Transverse colon (tissue), 4 donors: ENCODE measurements around the gene MED10. TPM values are rescaled to one million over a fixed set of nuclear protein-coding genes. Genes with fewer than 3 reads are reported as not detected.
A peak's percentile ranks its signal among the peaks of the same experiment; 100 is the strongest.

Source experiments
- DNase-seq: peaks from one replicate; pipeline ENCODE4 v3.0.0-alpha.2; 2019
- H3K27ac ChIP-seq, 4 donors: fragments of 200-600 bp; sonication (generic); 2 replicates each; pipeline ENCODE4 v1.5.1; 2016 to 2018; ENCODE audit warnings: inconsistent platforms in 4 of 4
- H3K27me3 ChIP-seq: fragments of 200-600 bp; sonication (generic); 2 replicates; pipeline ENCODE4 v1.5.1; 2017; ENCODE audit warnings: inconsistent platforms
- H3K36me3 ChIP-seq, 4 donors: fragments of 200-600 bp; sonication (generic); 2 replicates each; pipeline ENCODE4 v1.5.1; 2017 to 2019; ENCODE audit warnings: inconsistent platforms in 4 of 4
- H3K4me1 ChIP-seq, 4 donors: fragments of 200-600 bp; sonication (generic); 2 replicates each; pipeline ENCODE4 v1.5.1; 2017 to 2020; ENCODE audit warnings: inconsistent platforms in 4 of 4
- H3K4me3 ChIP-seq, 4 donors: fragments of 200-600 bp; sonication (generic); 1 replicate in 1 of 4; 2 replicates in 3 of 4; pipeline versions ENCODE4 v1.5.1 to v1.6.1; 2017 to 2019; ENCODE audit warnings: inconsistent platforms in 4 of 4
- H3K9me3 ChIP-seq, 2 donors: fragments of 200-600 bp; sonication (generic); 2 replicates each; pipeline ENCODE4 v1.5.1; 2017 to 2019; ENCODE audit warnings: inconsistent platforms in 2 of 2
- CTCF ChIP-seq, 5 experiments: fragments of 200-600 bp in 3 of 5; fragments of 450-650 bp in 2 of 5; sonication (generic) in 3 of 5; IDR thresholded peaks; 1 replicate in 2 of 5; 2 replicates in 3 of 5; pipeline ENCODE4 v1.5.1; 2016 to 2017; ENCODE audit warnings: antibody characterized with exemption in 5 of 5, inconsistent platforms in 3 of 5, mild to moderate bottlenecking in 2 of 5, moderate library complexity in 1 of 5
- EP300 ChIP-seq: sonication (generic); formaldehyde crosslinking; IDR thresholded peaks from one replicate; pipeline ENCODE4 v1.6.1; 2017; ENCODE audit warnings: antibody characterized with exemption, low read depth
- POLR2A ChIP-seq: fragments of 450-650 bp; IDR thresholded peaks from one replicate; pipeline ENCODE4 v1.6.1; 2016; ENCODE audit warnings: antibody characterized with exemption, mild to moderate bottlenecking, moderate library complexity
- POLR2AphosphoS5 ChIP-seq, 3 donors: sonication (generic); formaldehyde crosslinking; IDR thresholded peaks; one replicate each; pipeline ENCODE4 v1.6.1; 2016; ENCODE audit warnings: antibody characterized with exemption in 3 of 3
- WGBS, 2 donors: methylation state at CpG; one replicate each; pipeline ENCODE4 v1.1.5; 2018; ENCODE audit warnings: low coverage in 1 of 2; 5-methylcytosine and 5-hydroxymethylcytosine counted together
- in situ Hi-C, 4 donors: fragments of 200-750 bp; cut with MboI; loops; one replicate each; pipeline versions ENCODE4 v1.15.0 to v1.15.1; 2017; ENCODE audit warnings: low sequenced_read_pairs in 3 of 4, low pct_ligation_motif_present in 1 of 4, low pct_unique_long_range_greater_than_20kb in 1 of 4
- intact Hi-C: fragments of 100-400 bp; cut with DNase I; formaldehyde crosslinking; loops from one replicate; pipeline ENCODE4 v1.15.1; 2023; ENCODE audit warnings: low total_unique reads
- total RNA-seq, 4 donors: library from RNA; depleted of rRNA; stranded (reverse); fragments of >200 nt; gene quantifications; one replicate each; pipeline ENCODE4 v1.1.0, GENCODE V29; 2016

Gene MED10, protein sequence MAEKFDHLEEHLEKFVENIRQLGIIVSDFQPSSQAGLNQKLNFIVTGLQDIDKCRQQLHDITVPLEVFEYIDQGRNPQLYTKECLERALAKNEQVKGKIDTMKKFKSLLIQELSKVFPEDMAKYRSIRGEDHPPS
- total RNA-seq = 10 to 100 TPM in 3 of 4 donors, 1 to 10 TPM in 1; 9.4 to 25.1 (median 19.6) TPM

- DNase-seq = peak; percentile 96
- H3K9me3 ChIP-seq = no peaks in the 10 kb centered on the region
- 0% methylated on average over 59 of the region's 60 CpGs; no CpG with 5 or more reads in 1 of the 2 donors for WGBS, 2 donors
- intact Hi-C loops (loop anchor here (5.0 kb wide), 1 partner anchor 886 kb away; no protein-coding TSS in a partner anchor), in situ Hi-C loops (no loop called here)
- peak within 1 kb of the TSS; percentile 72 to 99 (median 93) for H3K4me3 ChIP-seq
- H3K4me1 ChIP-seq = peaks cover 9 to 24% (median 18%) of the 10 kb centered on the region in 4 donors
- peak within 1 kb of the TSS; percentile 88 to 94 (median 90) for H3K27ac ChIP-seq
- peaks cover 0 to 35% (median 14%) of the 10 kb centered on the region in 4 donors for H3K36me3 ChIP-seq
- TF ChIP-seq POLR2A = peak; percentile 81
- TF ChIP-seq EP300 = no peak
- peak; percentile 64 to 92 (median 85) for TF ChIP-seq POLR2AphosphoS5 (IDR thresholded peaks at IDR 0.05)
- TF ChIP-seq CTCF (IDR thresholded peaks at IDR 0.05) = no peak
- H3K27me3 ChIP-seq = no peaks in the 10 kb centered on the region
These were observed at the start of gene MED10 for GRCh38 chr5:6377905-6378765. Gene MED10, minus strand, starts transcription at chr5:6378547. Its CDS starts 64 bp downstream, at chr5:6378483.

DNA sequence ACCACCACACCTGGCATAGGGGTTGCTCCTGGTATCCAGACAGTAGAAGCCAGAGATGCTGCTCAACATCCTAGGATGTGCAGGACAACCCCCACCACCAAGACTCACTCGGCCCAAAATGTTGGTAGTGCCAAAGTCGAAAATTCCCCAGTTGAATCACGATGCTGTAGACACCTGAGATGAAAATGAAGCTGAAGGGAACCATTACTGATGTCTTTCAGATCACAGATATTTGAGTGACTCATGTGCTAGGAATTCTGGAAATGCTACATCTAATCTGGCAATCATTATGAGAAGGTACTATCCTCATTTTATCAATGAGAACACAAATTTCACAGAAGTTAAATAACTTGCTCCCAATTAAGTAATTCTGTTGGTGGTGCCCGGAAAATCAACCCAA, 49.3 kb upstream of the MED10 start:
- intact Hi-C loops = no loop called here
- TF ChIP-seq CTCF (IDR thresholded peaks at IDR 0.05) (no peak), EP300 (no peak), POLR2AphosphoS5 (IDR thresholded peaks at IDR 0.05) (no peak), POLR2A (no peak)
- in situ Hi-C loops = no loop called here
- Histone ChIP-seq H3K9me3 (no peaks in the 10 kb centered on the region), H3K27me3 (no peaks in the 10 kb centered on the region), H3K36me3 (no peaks in the 10 kb centered on the region), H3K4me3 (no peak overlapping the region), H3K4me1 (no peaks in the 10 kb centered on the region), H3K27ac (no peak overlapping the region)
- 76 to 100% methylated on average over 1 to 4 of the region's 4 CpGs for WGBS, 2 donors
- no peak for DNase-seq

- no peaks in the 10 kb centered on the region for H3K36me3 ChIP-seq
- H3K27me3 ChIP-seq = no peaks in the 10 kb centered on the region
- no peak for TF ChIP-seq POLR2A
- no peak for TF ChIP-seq CTCF (IDR thresholded peaks at IDR 0.05)
- no peak for TF ChIP-seq POLR2AphosphoS5 (IDR thresholded peaks at IDR 0.05)
- no peak for TF ChIP-seq EP300
- peaks cover 0 to 2% (median 0%) of the 10 kb centered on the region in 4 donors for H3K4me1 ChIP-seq
- H3K4me3 ChIP-seq = no peak overlapping the region
- DNase-seq = no peak
- in situ Hi-C loops (no loop called here), intact Hi-C loops (no loop called here)
- H3K27ac ChIP-seq = no peak overlapping the region
- H3K9me3 ChIP-seq = no peaks in the 10 kb centered on the region
These were observed 46.4 kb upstream of the MED10 start for GRCh38 chr5:6424700-6425099.

- H3K4me3 ChIP-seq = no peak overlapping the region
- TF ChIP-seq POLR2AphosphoS5 (IDR thresholded peaks at IDR 0.05) (no peak), EP300 (no peak)
- in situ Hi-C loops = no loop called here
- H3K27me3 ChIP-seq = no peaks in the 10 kb centered on the region
- peaks cover 0 to 3% (median 0%) of the 10 kb centered on the region in 4 donors for H3K4me1 ChIP-seq
- H3K36me3 ChIP-seq = no peaks in the 10 kb centered on the region
- WGBS, 2 donors = 66% methylated on average over 8 of the region's 8 CpGs; no CpG with 5 or more reads in 1 of the 2 donors
- intact Hi-C loops = no loop called here
- H3K27ac ChIP-seq = no peak overlapping the region
- DNase-seq = no peak
- no peaks in the 10 kb centered on the region for H3K9me3 ChIP-seq
These were observed 45.8 kb upstream of the MED10 start for GRCh38 chr5:6424110-6424659.
